ENCODE measurements around the gene DAAM2. TPM values are rescaled to one million over a fixed set of nuclear protein-coding genes. Genes with fewer than 3 reads are reported as not detected.

DAAM2 gene
- total RNA-seq, 2 experiments from 2014 or later, result 0.09 to 1.1 TPM

DNA sequence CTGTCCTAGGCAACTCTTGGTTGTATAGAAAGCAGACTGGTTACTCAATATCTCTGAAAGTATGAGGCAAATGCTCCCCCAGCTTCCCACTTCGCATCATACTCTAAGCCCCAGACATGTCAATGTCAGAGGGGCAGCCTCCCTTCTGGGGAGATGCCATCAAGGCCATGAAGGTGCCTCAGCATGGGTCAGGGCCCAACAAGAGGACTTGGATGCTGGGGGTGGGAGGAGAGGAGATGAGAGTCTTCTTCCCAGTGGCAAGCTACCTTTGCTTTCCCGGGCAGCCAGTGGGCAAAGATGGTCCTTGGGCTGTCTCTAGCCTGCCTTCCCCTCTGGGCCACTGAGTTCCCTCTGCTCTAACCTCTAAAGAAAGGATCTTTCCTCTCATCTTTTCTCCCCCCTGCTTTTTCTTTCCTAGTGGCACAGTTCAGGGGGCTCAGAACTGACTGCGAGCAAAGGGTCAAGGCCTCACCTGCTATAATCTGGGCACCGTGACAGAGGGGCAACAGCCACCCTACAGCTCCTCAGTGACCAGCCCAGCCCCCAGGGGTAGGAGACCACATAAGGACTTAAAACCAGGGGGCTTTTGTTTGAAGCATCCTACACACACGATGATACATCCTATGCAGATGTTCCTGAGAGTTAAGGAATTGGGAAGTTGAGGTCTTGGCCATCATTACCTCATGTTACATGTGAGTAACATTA, 115.8 kb downstream of the DAAM2 start:
- Histone ChIP-seq H3K4me2 (ENCODE audit: low read length) (no peak overlapping the region), H3K4me3 (ENCODE audit: low read depth, low read length, poor library complexity, severe bottlenecking) (no peak overlapping the region), H3K9me2 (ENCODE audit: insufficient read depth, low read length) (no peaks in the 10 kb centered on the region), H4K20me1 (ENCODE audit: insufficient read depth, low read length) (no peaks in the 10 kb centered on the region), H3K4me1 (ENCODE audit: insufficient read depth, low read length, poor library complexity, severe bottlenecking) (no peaks in the 10 kb centered on the region), H3K27ac (ENCODE audit: low read depth, low read length, poor library complexity, severe bottlenecking) (no peak overlapping the region), H3K36me3 (ENCODE audit: insufficient read depth, low read length) (no peaks in the 10 kb centered on the region), H3K79me2 (ENCODE audit: insufficient read depth, low read depth, low read length) (no peaks in the 10 kb centered on the region), H2AFZ (ENCODE audit: low read length) (no peak overlapping the region), H3K9me3 (ENCODE audit: low read length) (no peaks in the 10 kb centered on the region)
- no peak for DNase-seq (ENCODE audit: low spot score)
- CTCF ChIA-PET (ENCODE audit: unreplicated experiment), result interaction anchor here (1.1 kb wide), 1 partner anchor 15 kb away, joined by 3 read pairs; no protein-coding TSS in a partner anchor
- POLR2A ChIA-PET, result no interaction called here
- TF ChIP-seq CTCF (conservative IDR thresholded peaks at IDR 0.05; ENCODE audit: low read length) (no peak), EZH2phosphoT487 (IDR thresholded peaks at IDR 0.05; ENCODE audit: borderline replicate concordance, low read depth, low read length) (no peak)
- no TSS peak for BruUV-seq (replicated peaks)
- intact Hi-C loops (cut with micrococcal nuclease; ENCODE audit: unreplicated experiment), result no loop called here

GRCh38 chr6:39908838-39909583, 116.8 kb downstream of the DAAM2 start:
- no peak for DNase-seq (ENCODE audit: low spot score)
- H3K4me2 ChIP-seq (ENCODE audit: low read length), result no peak overlapping the region
- H3K27ac ChIP-seq (ENCODE audit: low read depth, low read length, poor library complexity, severe bottlenecking), result no peak overlapping the region
- TF ChIP-seq EZH2phosphoT487 (IDR thresholded peaks at IDR 0.05; ENCODE audit: borderline replicate concordance, low read depth, low read length) (no peak), CTCF (conservative IDR thresholded peaks at IDR 0.05; ENCODE audit: low read length) (no peak)
- no peak overlapping the region for H3K4me3 ChIP-seq (ENCODE audit: low read depth, low read length, poor library complexity, severe bottlenecking)
- no peaks in the 10 kb centered on the region for H4K20me1 ChIP-seq (ENCODE audit: insufficient read depth, low read length)
- no peaks in the 10 kb centered on the region for H3K9me2 ChIP-seq (ENCODE audit: insufficient read depth, low read length)
- no peaks in the 10 kb centered on the region for H3K9me3 ChIP-seq (ENCODE audit: low read length)
- no peak overlapping the region for H2AFZ ChIP-seq (ENCODE audit: low read length)
- POLR2A ChIA-PET, result no interaction called here
- no peaks in the 10 kb centered on the region for H3K4me1 ChIP-seq (ENCODE audit: insufficient read depth, low read length, poor library complexity, severe bottlenecking)
- no peaks in the 10 kb centered on the region for H3K36me3 ChIP-seq (ENCODE audit: insufficient read depth, low read length)
- BruUV-seq (replicated peaks), result no TSS peak
- H3K79me2 ChIP-seq (ENCODE audit: insufficient read depth, low read depth, low read length), result no peaks in the 10 kb centered on the region
- intact Hi-C loops (cut with micrococcal nuclease; ENCODE audit: unreplicated experiment), result no loop called here
- CTCF ChIA-PET (ENCODE audit: unreplicated experiment), result no interaction called here

- no peak overlapping the region for H3K4me2 ChIP-seq (ENCODE audit: low read length)
- TF ChIP-seq CTCF (conservative IDR thresholded peaks at IDR 0.05; ENCODE audit: low read length) (no peak), EZH2phosphoT487 (IDR thresholded peaks at IDR 0.05; ENCODE audit: borderline replicate concordance, low read depth, low read length) (no peak)
- H3K27ac ChIP-seq (ENCODE audit: low read depth, low read length, poor library complexity, severe bottlenecking), result no peak overlapping the region
- H3K9me2 ChIP-seq (ENCODE audit: insufficient read depth, low read length), result no peaks in the 10 kb centered on the region
- CTCF ChIA-PET (ENCODE audit: unreplicated experiment), result no interaction called here
- no TSS peak for BruUV-seq (replicated peaks)
- no peaks in the 10 kb centered on the region for H3K79me2 ChIP-seq (ENCODE audit: insufficient read depth, low read depth, low read length)
- no peaks in the 10 kb centered on the region for H4K20me1 ChIP-seq (ENCODE audit: insufficient read depth, low read length)
- H3K36me3 ChIP-seq (ENCODE audit: insufficient read depth, low read length), result no peaks in the 10 kb centered on the region
- DNase-seq (ENCODE audit: low spot score), result no peak
- intact Hi-C loops (cut with micrococcal nuclease; ENCODE audit: unreplicated experiment), result no loop called here
- no peak overlapping the region for H2AFZ ChIP-seq (ENCODE audit: low read length)
- H3K9me3 ChIP-seq (ENCODE audit: low read length), result no peaks in the 10 kb centered on the region
- POLR2A ChIA-PET, result no interaction called here
- no peak overlapping the region for H3K4me3 ChIP-seq (ENCODE audit: low read depth, low read length, poor library complexity, severe bottlenecking)
- no peaks in the 10 kb centered on the region for H3K4me1 ChIP-seq (ENCODE audit: insufficient read depth, low read length, poor library complexity, severe bottlenecking)
These were observed 117.5 kb downstream of the DAAM2 start for GRCh38 chr6:39909701-39910100.

Measured in OCI-LY7 (cell line).